Astrocyte of the cerebellum (primary cell): ENCODE data around the gene VPS13C.

ENCODE experiments used
- DNase-seq: peaks from one replicate; pipeline ENCODE4 v3.0.0-alpha.2; 2011; ENCODE audit warnings: low read depth
- H3K4me3 ChIP-seq: 2 replicates; pipeline ENCODE4 v1.5.1; 2011; ENCODE audit warnings: mild to moderate bottlenecking, low read depth, low read length, moderate library complexity
- in situ Hi-C: cut with HindIII; loops from 2 replicates; pipeline ENCODE4 v1.10.0; 2017; ENCODE audit warnings: low sequenced_read_pairs
- TF ChIP-seq, protein P1 (sequence below): IDR thresholded peaks from 2 replicates; pipeline ENCODE4 v1.5.1; 2012; ENCODE audit warnings: low read length, low read depth, moderate library complexity, mild to moderate bottlenecking; ENCODE audit errors: missing control alignments

VPS13C gene

DNA sequence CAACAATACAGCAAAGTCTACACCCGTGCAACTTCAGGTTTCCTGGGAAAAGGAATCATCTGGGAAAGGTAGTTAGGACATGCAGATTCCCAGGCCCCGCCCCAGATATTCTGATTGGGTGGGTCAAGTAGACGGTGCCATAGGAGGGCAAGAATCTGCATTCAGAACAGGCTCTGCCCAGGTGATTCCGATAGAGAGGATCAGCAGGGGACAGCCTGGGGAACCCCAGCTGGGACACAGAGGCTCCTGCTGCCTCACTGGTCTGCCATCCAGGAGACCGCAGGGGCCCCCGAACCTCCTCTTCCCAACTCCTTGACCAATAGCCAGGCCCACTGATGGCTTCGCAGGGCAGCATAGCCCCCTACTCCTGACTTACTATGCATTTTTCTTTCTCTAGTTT lies 243.4 kb downstream of the VPS13C start:
- in situ Hi-C loops, result no loop called here
- no peak overlapping the region for H3K4me3 ChIP-seq
- DNase-seq, result no peak
- TF ChIP-seq, protein P1, sequence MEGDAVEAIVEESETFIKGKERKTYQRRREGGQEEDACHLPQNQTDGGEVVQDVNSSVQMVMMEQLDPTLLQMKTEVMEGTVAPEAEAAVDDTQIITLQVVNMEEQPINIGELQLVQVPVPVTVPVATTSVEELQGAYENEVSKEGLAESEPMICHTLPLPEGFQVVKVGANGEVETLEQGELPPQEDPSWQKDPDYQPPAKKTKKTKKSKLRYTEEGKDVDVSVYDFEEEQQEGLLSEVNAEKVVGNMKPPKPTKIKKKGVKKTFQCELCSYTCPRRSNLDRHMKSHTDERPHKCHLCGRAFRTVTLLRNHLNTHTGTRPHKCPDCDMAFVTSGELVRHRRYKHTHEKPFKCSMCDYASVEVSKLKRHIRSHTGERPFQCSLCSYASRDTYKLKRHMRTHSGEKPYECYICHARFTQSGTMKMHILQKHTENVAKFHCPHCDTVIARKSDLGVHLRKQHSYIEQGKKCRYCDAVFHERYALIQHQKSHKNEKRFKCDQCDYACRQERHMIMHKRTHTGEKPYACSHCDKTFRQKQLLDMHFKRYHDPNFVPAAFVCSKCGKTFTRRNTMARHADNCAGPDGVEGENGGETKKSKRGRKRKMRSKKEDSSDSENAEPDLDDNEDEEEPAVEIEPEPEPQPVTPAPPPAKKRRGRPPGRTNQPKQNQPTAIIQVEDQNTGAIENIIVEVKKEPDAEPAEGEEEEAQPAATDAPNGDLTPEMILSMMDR, result no peak

DNA sequence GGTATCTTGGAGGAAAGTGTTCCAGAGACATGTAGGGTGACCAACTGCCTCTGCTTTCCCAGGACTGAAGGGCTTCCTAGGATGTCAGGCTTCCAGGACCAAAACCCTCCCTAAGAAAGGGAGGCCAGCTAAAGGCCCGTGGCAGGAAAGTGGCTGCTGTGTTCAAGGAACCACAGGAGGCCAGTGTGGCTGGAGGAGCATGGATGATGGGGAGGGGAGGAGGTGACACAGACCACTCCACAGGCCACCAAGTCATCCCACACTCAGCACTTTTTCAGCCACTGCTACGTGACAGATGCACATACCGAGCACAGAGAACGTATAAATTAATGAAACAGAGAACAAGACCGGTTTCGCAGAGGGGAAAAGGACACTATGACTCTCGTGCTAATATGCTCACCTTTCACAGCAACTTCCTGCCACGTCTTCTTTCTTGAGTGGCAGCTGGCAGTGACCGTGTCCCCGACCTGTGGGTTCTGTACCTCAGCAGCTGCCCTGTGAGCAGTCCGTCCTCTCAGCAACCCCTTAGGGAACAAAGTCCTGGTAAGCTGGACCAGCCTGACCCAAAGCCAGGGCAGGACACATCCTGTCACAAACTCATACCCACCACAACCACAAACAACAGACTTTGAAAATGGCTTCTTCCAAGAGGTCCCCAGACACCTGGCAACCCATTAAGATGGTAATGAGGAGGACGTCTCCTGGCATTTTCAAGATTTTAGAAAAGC lies 244.7 kb downstream of the VPS13C start:
- H3K4me3 ChIP-seq, result no peak overlapping the region
- no peak for DNase-seq
- in situ Hi-C loops, result no loop called here
- TF ChIP-seq, protein P1, result no peak

DNA sequence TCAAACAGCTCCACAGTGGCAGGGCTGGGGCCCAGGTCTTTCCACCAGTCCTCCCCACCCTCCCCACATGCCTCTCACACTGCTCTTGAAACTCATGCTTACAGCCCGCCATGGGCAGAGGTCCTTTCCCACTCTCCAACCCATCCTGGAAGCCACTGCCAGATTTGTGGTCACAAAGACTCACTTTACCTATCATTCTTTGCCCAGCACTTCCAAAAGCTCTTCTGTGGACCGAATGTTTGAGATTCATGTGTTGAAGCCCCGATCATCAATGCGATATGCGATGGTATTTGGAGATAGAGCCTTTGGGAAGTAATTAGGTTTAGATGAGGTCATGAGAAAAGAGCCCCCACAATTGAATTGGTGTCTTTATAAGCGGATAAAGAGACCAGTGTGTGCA lies 247.8 kb downstream of the VPS13C start:
- TF ChIP-seq, protein P1, result no peak
- no peak for DNase-seq
- in situ Hi-C loops, result no loop called here
- no peak overlapping the region for H3K4me3 ChIP-seq

DNA sequence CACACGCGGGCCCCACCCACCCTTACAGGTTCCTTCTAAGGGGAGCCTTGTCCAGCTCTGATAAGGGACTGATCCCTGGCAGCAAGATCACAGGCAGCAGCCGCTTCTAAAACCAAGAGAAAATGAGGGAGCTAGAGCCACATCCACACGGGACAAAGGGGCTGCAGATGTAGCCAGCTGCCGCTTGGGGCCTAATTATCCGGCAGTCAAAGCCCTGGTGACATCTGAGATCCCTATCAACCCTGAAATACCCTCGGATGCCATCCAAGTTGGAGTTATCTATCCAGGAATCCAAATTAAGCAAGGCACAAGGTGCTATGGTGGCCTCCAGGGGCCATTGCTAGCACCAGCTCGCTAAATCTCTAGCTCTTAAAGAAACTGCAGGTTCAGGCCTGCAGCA lies 248.3 kb downstream of the VPS13C start:
- in situ Hi-C loops, result no loop called here
- no peak overlapping the region for H3K4me3 ChIP-seq
- TF ChIP-seq, protein P1, result no peak
- DNase-seq, result no peak

DNA sequence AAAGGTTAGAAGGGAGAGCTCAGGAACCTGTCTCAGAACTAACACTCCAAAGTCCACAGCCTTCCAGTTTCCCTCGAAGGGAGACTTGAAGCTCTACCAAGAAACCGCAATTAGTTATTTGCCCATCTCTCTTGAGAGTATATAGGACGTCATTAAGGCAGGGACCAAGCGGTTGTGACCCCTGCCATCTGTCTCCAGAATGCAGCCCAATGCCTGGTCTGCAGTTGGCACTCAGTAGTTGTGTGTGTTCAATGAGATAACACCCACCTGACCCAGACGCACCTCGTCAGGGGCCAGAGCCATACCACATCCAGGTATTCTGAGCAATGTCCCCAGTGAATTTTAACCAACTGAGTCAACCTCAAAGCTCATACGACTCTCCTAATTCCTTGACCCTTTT lies 251.0 kb downstream of the VPS13C start:
- TF ChIP-seq, protein P1, result no peak
- no peak for DNase-seq
- H3K4me3 ChIP-seq, result no peak overlapping the region
- in situ Hi-C loops, result no loop called here

DNA sequence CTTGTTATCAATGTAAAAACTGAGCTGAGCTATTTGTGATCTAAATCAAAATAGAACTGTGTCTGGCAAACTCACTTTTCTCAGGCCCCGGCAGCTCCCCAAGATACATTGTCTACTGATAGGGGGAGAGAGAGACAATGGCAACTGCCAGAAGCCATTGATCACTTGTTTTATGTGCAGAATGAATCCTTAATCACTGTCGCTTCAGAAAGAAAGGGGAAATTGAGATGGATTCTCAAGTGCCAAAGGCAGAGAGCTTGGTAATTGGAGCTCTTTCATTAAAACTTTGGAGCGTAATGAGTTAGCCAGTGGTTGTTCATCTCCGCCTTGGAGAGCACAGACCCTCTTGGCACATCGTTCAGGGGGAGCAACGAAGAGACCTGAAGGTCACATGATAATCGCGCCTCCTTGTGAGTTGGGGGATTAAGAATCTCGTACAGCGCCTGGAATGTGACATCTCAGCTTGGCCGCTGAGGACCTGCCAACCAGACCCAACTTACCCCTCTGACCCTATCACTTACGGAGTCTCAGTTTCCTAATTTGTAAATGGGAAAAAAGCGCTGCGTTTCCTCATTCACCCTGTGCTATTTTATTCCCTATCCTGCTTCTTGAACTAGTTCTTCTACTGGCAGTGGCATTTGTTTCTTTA lies 252.8 kb downstream of the VPS13C start:
- TF ChIP-seq, protein P1, result no peak
- DNase-seq, result no peak
- in situ Hi-C loops, result no loop called here
- H3K4me3 ChIP-seq, result no peak overlapping the region
